ENCODE results near the gene NKTR. TPM values are rescaled to one million over a fixed set of nuclear protein-coding genes. Genes with fewer than 3 reads are reported as not detected.

Gene NKTR
- total RNA-seq, 1 donor from 2014 or later: 196 TPM

- Mint-ChIP-seq H3K4me1 (ENCODE audit: low read depth, unreplicated experiment) (peaks cover 43% of the 10 kb centered on the region), H3K36me3 (ENCODE audit: unreplicated experiment) (peaks cover 8% of the 10 kb centered on the region), H3K27me3 (ENCODE audit: unreplicated experiment) (peaks cover 22% of the 10 kb centered on the region), H3K4me3 (ENCODE audit: unreplicated experiment) (peak overlapping the region; percentile 93), H3K9me3 (ENCODE audit: unreplicated experiment) (peaks cover 18% of the 10 kb centered on the region), H3K27ac (ENCODE audit: unreplicated experiment) (peak overlapping the region; percentile 91)
- no peak for TF ChIP-seq CTCF (IDR thresholded peaks at IDR 0.05; ENCODE audit: partially characterized antibody, unreplicated experiment)
- DNase-seq: no peak
Observed at GRCh38 chr3:42653303-42653559, 52.7 kb downstream of the NKTR start.

DNA sequence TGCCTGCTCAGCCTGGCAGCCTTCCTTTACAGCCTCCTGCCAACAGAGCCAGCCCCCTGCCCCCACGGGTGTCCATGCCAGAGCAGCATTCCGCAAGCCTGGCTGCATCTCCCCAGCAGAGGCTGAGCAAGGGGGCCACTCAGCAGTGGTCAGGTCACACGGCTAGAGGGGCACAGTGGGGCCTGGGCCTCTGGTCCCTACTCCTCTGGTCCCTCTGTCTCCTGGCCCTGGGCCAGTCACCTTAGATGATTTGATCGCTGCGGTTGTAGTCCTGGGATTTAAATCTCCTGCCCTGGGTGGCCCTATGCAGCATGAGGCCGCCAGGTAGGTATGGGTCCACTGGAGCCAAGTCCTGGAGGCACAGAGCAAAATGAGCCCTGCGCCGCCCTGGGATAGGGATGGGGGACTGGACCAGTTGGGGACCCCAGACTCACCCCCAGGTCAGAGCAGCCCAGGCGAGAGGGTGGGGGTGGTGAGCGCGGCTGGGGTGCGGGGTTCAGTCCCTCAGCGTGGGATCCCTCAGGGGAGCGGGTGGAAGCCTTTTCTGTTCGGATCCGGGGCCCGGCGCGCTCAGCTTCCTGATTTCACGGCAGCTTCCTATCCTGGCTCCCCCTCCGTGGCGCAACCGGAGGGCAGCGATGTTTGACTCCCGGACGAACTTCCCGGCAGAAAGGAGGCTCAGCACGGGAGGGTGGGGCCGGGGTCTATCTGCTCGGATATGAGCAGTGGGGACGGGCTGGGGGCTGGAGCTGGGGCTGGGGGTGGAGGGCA lies 53.3 kb downstream of the NKTR start, which contains the start of gene ZBTB47:
ZBTB47 (plus strand) TSS at position 138 of the 771 bp plus-strand sequence. CDS start 4,659 bp downstream, outside the sequence.
- TF ChIP-seq CTCF (IDR thresholded peaks at IDR 0.05; ENCODE audit: partially characterized antibody, unreplicated experiment): no peak
- peaks cover 22% of the 10 kb centered on the region for H3K27me3 Mint-ChIP-seq (ENCODE audit: unreplicated experiment)
- peaks cover 8% of the 10 kb centered on the region for H3K36me3 Mint-ChIP-seq (ENCODE audit: unreplicated experiment)
- peak within 1 kb of the TSS; percentile 93 for H3K4me3 Mint-ChIP-seq (ENCODE audit: unreplicated experiment)
- no peak for DNase-seq
- peak within 1 kb of the TSS; percentile 91 for H3K27ac Mint-ChIP-seq (ENCODE audit: unreplicated experiment)
- peaks cover 18% of the 10 kb centered on the region for H3K9me3 Mint-ChIP-seq (ENCODE audit: unreplicated experiment)
- peaks cover 41% of the 10 kb centered on the region for H3K4me1 Mint-ChIP-seq (ENCODE audit: low read depth, unreplicated experiment)

GRCh38 chr3:42654331-42655201 lies 54.1 kb downstream of the NKTR start:
- H3K36me3 Mint-ChIP-seq (ENCODE audit: unreplicated experiment): no peaks in the 10 kb centered on the region
- TF ChIP-seq CTCF (IDR thresholded peaks at IDR 0.05; ENCODE audit: partially characterized antibody, unreplicated experiment): no peak
- H3K27me3 Mint-ChIP-seq (ENCODE audit: unreplicated experiment): peaks cover 22% of the 10 kb centered on the region
- peaks cover 16% of the 10 kb centered on the region for H3K9me3 Mint-ChIP-seq (ENCODE audit: unreplicated experiment)
- peak overlapping the region; percentile 49 for H3K4me3 Mint-ChIP-seq (ENCODE audit: unreplicated experiment)
- H3K27ac Mint-ChIP-seq (ENCODE audit: unreplicated experiment): no peak overlapping the region
- H3K4me1 Mint-ChIP-seq (ENCODE audit: low read depth, unreplicated experiment): peaks cover 38% of the 10 kb centered on the region
- DNase-seq: peak; percentile 71

- peaks cover 24% of the 10 kb centered on the region for H3K27me3 Mint-ChIP-seq (ENCODE audit: unreplicated experiment)
- peak overlapping the region; percentile 49 for H3K4me3 Mint-ChIP-seq (ENCODE audit: unreplicated experiment)
- H3K36me3 Mint-ChIP-seq (ENCODE audit: unreplicated experiment): no peaks in the 10 kb centered on the region
- peaks cover 19% of the 10 kb centered on the region for H3K9me3 Mint-ChIP-seq (ENCODE audit: unreplicated experiment)
- DNase-seq: no peak
- no peak overlapping the region for H3K27ac Mint-ChIP-seq (ENCODE audit: unreplicated experiment)
- peaks cover 35% of the 10 kb centered on the region for H3K4me1 Mint-ChIP-seq (ENCODE audit: low read depth, unreplicated experiment)
- no peak for TF ChIP-seq CTCF (IDR thresholded peaks at IDR 0.05; ENCODE audit: partially characterized antibody, unreplicated experiment)
Observed at GRCh38 chr3:42655331-42655888, 54.9 kb downstream of the NKTR start.

Measured in glutamatergic neuron (in vitro differentiated cells).